GM12875 (cell line): Measurements from ENCODE around the gene HNRNPL.

Experiments
- H3K4me3 ChIP-seq: one replicate; pipeline ENCODE4 v1.5.1; 2011; ENCODE audit warnings: low read depth, low read length, control low read depth
- CTCF ChIP-seq: IDR thresholded peaks from 2 replicates; pipeline ENCODE4 v1.5.1; 2011; ENCODE audit warnings: low read depth, mild to moderate bottlenecking, control low read depth, inconsistent platforms, low read length, moderate library complexity, borderline replicate concordance; ENCODE audit not compliant: insufficient read depth

HNRNPL gene

GRCh38 chr19:38788478-38789243, 61.1 kb downstream of the HNRNPL start, which contains the start of gene LGALS7B:
LGALS7B (plus strand) TSS chr19:38789200; CDS start chr19:38789227, 27 bp downstream.
- TF ChIP-seq CTCF: no peak
- H3K4me3 ChIP-seq: no peak within 1 kb of the TSS

GRCh38 chr19:38786572-38787265, 63.1 kb downstream of the HNRNPL start:
- no peak overlapping the region for H3K4me3 ChIP-seq
- no peak for TF ChIP-seq CTCF
